Neural progenitor cell (in vitro differentiated cells): Measurements from ENCODE around the gene SHROOM3. TPM values are rescaled to one million over a fixed set of nuclear protein-coding genes. Genes with fewer than 3 reads are reported as not detected.

Source experiments
- DNase-seq: peaks from one replicate; pipeline ENCODE4 v3.0.0-alpha.2; 2016; ENCODE audit warnings: low spot score
- H2AFZ ChIP-seq: fragments of 200-600 bp; sonication (generic); replicated peaks from 2 replicates; pipeline ENCODE4 v1.6.1; 2016; ENCODE audit warnings: antibody characterized with exemption
- H3F3A ChIP-seq: fragments of 200-600 bp; sonication (generic); 2 replicates; pipeline ENCODE4 v1.6.1; 2016; ENCODE audit warnings: antibody characterized with exemption, low read depth
- H3K27ac ChIP-seq: fragments of 200-600 bp; sonication (generic); 2 replicates; pipeline ENCODE4 v1.5.1; 2016; ENCODE audit warnings: mild to moderate bottlenecking
- H3K27me3 ChIP-seq: fragments of 200-600 bp; sonication (generic); 2 replicates; pipeline ENCODE4 v1.6.1; 2016; ENCODE audit warnings: mild to moderate bottlenecking, moderate library complexity
- H3K36me3 ChIP-seq: fragments of 200-600 bp; sonication (generic); 2 replicates; pipeline ENCODE4 v1.5.1; 2016
- H3K4me1 ChIP-seq: fragments of 200-600 bp; sonication (generic); 2 replicates; pipeline ENCODE4 v1.6.1; 2016; ENCODE audit warnings: mixed run types
- H3K4me2 ChIP-seq: fragments of 200-600 bp; sonication (generic); 2 replicates; pipeline ENCODE4 v1.6.1; 2016
- H3K4me3 ChIP-seq: fragments of 200-600 bp; sonication (generic); 2 replicates; pipeline ENCODE4 v1.5.1; 2016
- H3K79me2 ChIP-seq: fragments of 200-600 bp; sonication (generic); 2 replicates; pipeline ENCODE4 v1.6.1; 2016; ENCODE audit warnings: low read depth
- H3K9ac ChIP-seq: fragments of 200-600 bp; sonication (generic); 2 replicates; pipeline ENCODE4 v1.6.1; 2016
- H3K9me3 ChIP-seq: fragments of 200-600 bp; sonication (generic); 2 replicates; pipeline ENCODE4 v1.5.1; 2016; ENCODE audit warnings: low read depth
- H4K20me1 ChIP-seq: fragments of 200-600 bp; sonication (generic); 2 replicates; pipeline ENCODE4 v1.6.1; 2016; ENCODE audit warnings: low read depth
- H3K27ac Mint-ChIP-seq: 3 replicates; pipeline ENCODE4 v1.8.0; 2021; ENCODE audit warnings: mixed read lengths
- H3K27me3 Mint-ChIP-seq: 2 replicates; pipeline ENCODE4 v1.8.0; 2022; ENCODE audit warnings: low read depth, mild to moderate bottlenecking, inconsistent platforms, moderate library complexity, mixed read lengths; ENCODE audit not compliant: insufficient read depth
- H3K36me3 Mint-ChIP-seq: 3 replicates; pipeline ENCODE4 v1.8.0; 2021; ENCODE audit warnings: mixed read lengths
- H3K4me1 Mint-ChIP-seq: 3 replicates; pipeline ENCODE4 v1.8.0; 2021; ENCODE audit warnings: mixed read lengths
- H3K4me3 Mint-ChIP-seq: 3 replicates; pipeline ENCODE4 v1.8.0; 2021; ENCODE audit warnings: mild to moderate bottlenecking, moderate library complexity, mixed read lengths
- H3K9me3 Mint-ChIP-seq: 3 replicates; pipeline ENCODE4 v1.8.0; 2020; ENCODE audit warnings: mixed read lengths
- EZH2 ChIP-seq: fragments of 200-600 bp; sonication (generic); IDR thresholded peaks from 2 replicates; pipeline ENCODE4 v1.6.1; 2017; ENCODE audit warnings: antibody characterized with exemption, mild to moderate bottlenecking, moderate library complexity
- EZH2phosphoT487 ChIP-seq: fragments of 200-600 bp; sonication (generic); IDR thresholded peaks from 2 replicates; pipeline ENCODE4 v1.6.1; 2017; ENCODE audit warnings: antibody characterized with exemption
- total RNA-seq: library from RNA; depleted of rRNA; stranded (reverse); fragments of >200 nt; gene quantifications from 2 replicates; pipeline ENCODE4 v1.2.3, GENCODE V29; 2015; ENCODE audit warnings: low replicate concordance
- TF ChIP-seq, protein P1 (sequence below): fragments of 200-600 bp; sonication (generic); IDR thresholded peaks from 2 replicates; pipeline ENCODE4 v1.5.1; 2017; ENCODE audit warnings: antibody characterized with exemption, mild to moderate bottlenecking

SHROOM3 gene
- total RNA-seq, 1 donor from 2014 or later = 36.6 TPM

DNA sequence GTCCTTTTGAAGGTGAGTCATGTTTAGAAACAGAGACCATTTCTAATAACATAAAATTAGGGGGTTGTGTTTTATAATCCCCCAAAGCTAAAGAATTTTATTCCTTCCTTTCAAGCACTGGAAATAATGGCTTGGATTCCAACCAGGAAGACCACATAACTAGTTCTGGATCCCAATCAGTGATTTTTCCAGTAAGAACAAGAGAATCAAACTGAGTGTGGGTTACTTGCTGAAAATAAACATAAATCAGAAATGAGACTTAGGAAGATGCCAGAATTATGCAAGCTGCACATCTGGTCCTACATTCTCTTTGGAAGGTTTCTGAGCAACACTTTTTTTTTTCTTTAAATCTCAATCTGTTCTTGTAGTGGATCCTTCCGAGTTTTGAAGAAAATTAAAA is 386.6 kb downstream of the SHROOM3 start:
- Histone ChIP-seq H3K9me3 (no peaks in the 10 kb centered on the region), H3K4me3 (no peak overlapping the region), H2AFZ (no peak overlapping the region), H3K79me2 (no peaks in the 10 kb centered on the region), H3K4me2 (no peak overlapping the region), H3K4me1 (no peaks in the 10 kb centered on the region), H3K27ac (no peak overlapping the region), H4K20me1 (no peaks in the 10 kb centered on the region), H3K36me3 (no peaks in the 10 kb centered on the region), H3K9ac (no peak overlapping the region), H3F3A (no peaks in the 10 kb centered on the region), H3K27me3 (no peaks in the 10 kb centered on the region)
- Mint-ChIP-seq H3K4me1 (peaks cover 8% of the 10 kb centered on the region), H3K9me3 (peaks cover 21% of the 10 kb centered on the region), H3K27ac (no peak overlapping the region), H3K36me3 (peaks cover 2% of the 10 kb centered on the region), H3K27me3 (peaks cover 13% of the 10 kb centered on the region), H3K4me3 (no peak overlapping the region)
- no peak for DNase-seq
- TF ChIP-seq EZH2 (no peak), EZH2phosphoT487 (no peak)
- TF ChIP-seq, protein P1, sequence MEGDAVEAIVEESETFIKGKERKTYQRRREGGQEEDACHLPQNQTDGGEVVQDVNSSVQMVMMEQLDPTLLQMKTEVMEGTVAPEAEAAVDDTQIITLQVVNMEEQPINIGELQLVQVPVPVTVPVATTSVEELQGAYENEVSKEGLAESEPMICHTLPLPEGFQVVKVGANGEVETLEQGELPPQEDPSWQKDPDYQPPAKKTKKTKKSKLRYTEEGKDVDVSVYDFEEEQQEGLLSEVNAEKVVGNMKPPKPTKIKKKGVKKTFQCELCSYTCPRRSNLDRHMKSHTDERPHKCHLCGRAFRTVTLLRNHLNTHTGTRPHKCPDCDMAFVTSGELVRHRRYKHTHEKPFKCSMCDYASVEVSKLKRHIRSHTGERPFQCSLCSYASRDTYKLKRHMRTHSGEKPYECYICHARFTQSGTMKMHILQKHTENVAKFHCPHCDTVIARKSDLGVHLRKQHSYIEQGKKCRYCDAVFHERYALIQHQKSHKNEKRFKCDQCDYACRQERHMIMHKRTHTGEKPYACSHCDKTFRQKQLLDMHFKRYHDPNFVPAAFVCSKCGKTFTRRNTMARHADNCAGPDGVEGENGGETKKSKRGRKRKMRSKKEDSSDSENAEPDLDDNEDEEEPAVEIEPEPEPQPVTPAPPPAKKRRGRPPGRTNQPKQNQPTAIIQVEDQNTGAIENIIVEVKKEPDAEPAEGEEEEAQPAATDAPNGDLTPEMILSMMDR = no peak

DNA sequence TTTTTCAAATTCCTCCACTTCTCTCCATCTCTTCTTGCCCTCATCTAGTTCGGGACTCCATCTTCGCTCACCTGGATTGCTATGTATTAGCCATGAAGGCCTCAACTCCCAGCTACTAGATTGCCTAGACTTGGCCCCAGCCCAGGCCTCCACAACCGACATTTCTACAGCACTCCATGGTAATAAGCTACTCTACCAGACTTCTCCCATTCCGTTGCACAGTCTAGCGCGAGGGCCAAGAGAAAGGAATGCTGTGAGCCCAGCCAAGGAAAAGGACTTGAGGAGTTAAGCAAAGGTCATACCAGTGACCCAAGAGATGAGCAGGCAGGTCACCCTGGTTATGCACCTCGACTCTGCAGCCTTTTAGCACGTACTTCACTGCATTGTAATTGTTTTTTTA is 387.3 kb downstream of the SHROOM3 start:
- Histone ChIP-seq H3F3A (no peaks in the 10 kb centered on the region), H3K27ac (no peak overlapping the region), H3K9me3 (no peaks in the 10 kb centered on the region), H3K9ac (no peak overlapping the region), H3K79me2 (no peaks in the 10 kb centered on the region), H3K27me3 (no peaks in the 10 kb centered on the region), H4K20me1 (no peaks in the 10 kb centered on the region), H3K36me3 (no peaks in the 10 kb centered on the region), H3K4me2 (no peak overlapping the region), H3K4me1 (no peaks in the 10 kb centered on the region), H2AFZ (no peak overlapping the region), H3K4me3 (no peak overlapping the region)
- Mint-ChIP-seq H3K36me3 (peaks cover 2% of the 10 kb centered on the region), H3K9me3 (peaks cover 18% of the 10 kb centered on the region), H3K27ac (no peak overlapping the region), H3K27me3 (peaks cover 13% of the 10 kb centered on the region), H3K4me1 (peaks cover 8% of the 10 kb centered on the region), H3K4me3 (no peak overlapping the region)
- DNase-seq = no peak
- TF ChIP-seq, protein P1 = no peak
- no peak for TF ChIP-seq EZH2
- TF ChIP-seq EZH2phosphoT487 = no peak

DNA sequence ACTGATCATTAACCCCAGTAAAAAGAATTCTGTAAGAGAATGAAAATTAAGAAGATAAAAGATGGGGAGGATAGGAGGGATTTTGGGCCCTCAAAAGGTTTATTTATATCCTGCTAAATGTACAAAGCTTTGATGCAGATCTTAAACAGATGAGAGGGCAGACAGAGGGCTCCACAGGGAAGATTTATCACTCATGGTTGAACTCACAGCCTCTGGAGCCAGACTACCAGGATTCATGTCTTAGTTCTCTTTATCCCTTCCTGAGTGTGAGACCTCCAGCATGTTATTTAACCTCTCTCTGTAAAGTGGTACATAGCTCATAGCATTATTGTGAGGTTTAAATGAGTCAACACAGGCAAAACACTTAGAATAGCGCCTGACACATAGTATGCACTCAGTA is 388.5 kb downstream of the SHROOM3 start:
- Histone ChIP-seq H3K79me2 (no peaks in the 10 kb centered on the region), H3K4me1 (no peaks in the 10 kb centered on the region), H3K27ac (no peak overlapping the region), H3K4me3 (no peak overlapping the region), H3K36me3 (no peaks in the 10 kb centered on the region), H2AFZ (no peak overlapping the region), H3K4me2 (no peak overlapping the region), H4K20me1 (no peaks in the 10 kb centered on the region), H3K9me3 (no peaks in the 10 kb centered on the region), H3K27me3 (no peaks in the 10 kb centered on the region), H3K9ac (no peak overlapping the region), H3F3A (no peaks in the 10 kb centered on the region)
- H3K9me3 Mint-ChIP-seq = peaks cover 16% of the 10 kb centered on the region
- TF ChIP-seq EZH2phosphoT487 = no peak
- H3K36me3 Mint-ChIP-seq = no peaks in the 10 kb centered on the region
- no peak overlapping the region for H3K4me3 Mint-ChIP-seq
- peaks cover 13% of the 10 kb centered on the region for H3K27me3 Mint-ChIP-seq
- H3K4me1 Mint-ChIP-seq = peaks cover 8% of the 10 kb centered on the region
- H3K27ac Mint-ChIP-seq = no peak overlapping the region
- no peak for DNase-seq

DNA sequence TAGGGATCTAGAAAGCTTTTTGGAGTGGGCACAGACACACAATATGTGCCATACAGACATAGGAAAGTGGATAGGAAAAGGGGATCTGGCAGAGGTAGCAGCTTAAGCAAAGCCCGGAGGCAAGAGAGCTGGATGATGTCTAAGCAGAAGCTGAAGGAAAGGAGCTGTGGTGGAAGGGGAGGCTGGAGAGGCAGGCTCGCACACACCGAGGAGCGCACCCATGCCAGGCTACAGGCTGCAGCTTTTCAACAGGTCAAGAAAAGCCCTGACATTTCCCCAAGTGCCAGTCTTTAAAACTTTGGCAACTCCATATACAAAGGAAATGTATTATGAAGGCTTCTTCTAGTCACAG is 395.6 kb downstream of the SHROOM3 start:
- Mint-ChIP-seq H3K27ac (peak overlapping the region; percentile 88), H3K27me3 (peaks cover 2% of the 10 kb centered on the region), H3K36me3 (no peaks in the 10 kb centered on the region), H3K4me3 (peak overlapping the region; percentile 42), H3K9me3 (peaks cover 3% of the 10 kb centered on the region), H3K4me1 (peaks cover 40% of the 10 kb centered on the region)
- Histone ChIP-seq H4K20me1 (no peaks in the 10 kb centered on the region), H3K36me3 (no peaks in the 10 kb centered on the region), H3K9me3 (no peaks in the 10 kb centered on the region), H3K4me3 (no peak overlapping the region), H3K27me3 (no peaks in the 10 kb centered on the region), H2AFZ (peak overlapping the region; percentile 65), H3K27ac (no peak overlapping the region), H3F3A (peaks cover 12% of the 10 kb centered on the region), H3K4me1 (peaks cover 20% of the 10 kb centered on the region), H3K4me2 (peak overlapping the region; percentile 48), H3K9ac (no peak overlapping the region), H3K79me2 (no peaks in the 10 kb centered on the region)
- TF ChIP-seq EZH2 (no peak), EZH2phosphoT487 (no peak)
- TF ChIP-seq, protein P1 = no peak
- no peak for DNase-seq
